GF-D8 (cell line): ENCODE measurements around the gene MPEG1.

Source experiments
- DNase-seq: peaks from one replicate; lab custom pipeline; 2025; lab: John Stamatoyannopoulos, UW

MPEG1 gene

GRCh38 chr11:59188954-59189353, 23.8 kb downstream of the MPEG1 start:
- no peak for DNase-seq

DNA sequence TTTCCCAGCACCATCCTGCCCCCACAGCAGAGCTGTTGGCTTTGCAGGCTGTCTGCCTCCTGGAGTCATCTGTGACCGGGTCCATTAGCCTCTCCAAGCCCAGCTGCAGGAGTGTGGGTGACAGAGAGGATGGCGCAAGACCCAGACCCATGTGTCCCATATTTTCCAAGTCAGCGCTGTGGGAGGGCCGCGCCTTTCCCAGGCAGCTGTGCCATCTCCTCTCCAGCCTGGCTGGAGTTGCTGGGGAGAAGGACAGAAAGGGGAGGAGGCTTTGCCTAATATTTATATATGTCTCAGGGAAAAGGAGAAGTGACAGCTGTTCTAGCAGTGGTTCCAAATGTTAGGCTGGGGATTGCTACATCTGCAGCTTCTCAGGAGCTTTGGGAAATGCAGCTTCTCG, 25.1 kb downstream of the MPEG1 start:
- no peak for DNase-seq

- no peak for DNase-seq
These were observed 25.7 kb downstream of the MPEG1 start for GRCh38 chr11:59187035-59187434.

GRCh38 chr11:59186130-59186594, 26.6 kb downstream of the MPEG1 start:
- no peak for DNase-seq

- no peak for DNase-seq
These were observed 27.3 kb downstream of the MPEG1 start for GRCh38 chr11:59185386-59185945.

- no peak for DNase-seq
These were observed 27.9 kb downstream of the MPEG1 start for GRCh38 chr11:59184691-59185339.

DNA sequence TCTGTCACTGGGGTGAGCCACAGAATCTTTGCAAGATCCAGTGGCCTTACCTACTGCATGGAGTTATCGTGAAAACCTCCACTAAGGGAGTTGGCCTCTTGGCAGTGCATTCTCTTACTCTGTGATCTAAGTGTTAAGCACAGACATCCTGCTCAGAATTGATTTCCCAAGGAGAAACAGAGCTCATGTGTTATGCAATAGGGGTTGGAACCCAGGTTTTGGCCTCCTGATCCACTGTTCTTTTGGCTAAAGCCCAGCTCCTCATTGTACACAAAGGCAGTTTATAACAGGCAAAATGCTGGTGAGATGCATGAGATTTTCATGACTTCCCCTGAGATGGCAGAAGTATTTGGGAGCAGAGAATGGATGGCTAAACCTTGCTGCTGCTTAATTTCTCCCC, 29.0 kb downstream of the MPEG1 start:
- DNase-seq: no peak

- no peak for DNase-seq
These were observed 30.1 kb downstream of the MPEG1 start for GRCh38 chr11:59182457-59183151.

DNA sequence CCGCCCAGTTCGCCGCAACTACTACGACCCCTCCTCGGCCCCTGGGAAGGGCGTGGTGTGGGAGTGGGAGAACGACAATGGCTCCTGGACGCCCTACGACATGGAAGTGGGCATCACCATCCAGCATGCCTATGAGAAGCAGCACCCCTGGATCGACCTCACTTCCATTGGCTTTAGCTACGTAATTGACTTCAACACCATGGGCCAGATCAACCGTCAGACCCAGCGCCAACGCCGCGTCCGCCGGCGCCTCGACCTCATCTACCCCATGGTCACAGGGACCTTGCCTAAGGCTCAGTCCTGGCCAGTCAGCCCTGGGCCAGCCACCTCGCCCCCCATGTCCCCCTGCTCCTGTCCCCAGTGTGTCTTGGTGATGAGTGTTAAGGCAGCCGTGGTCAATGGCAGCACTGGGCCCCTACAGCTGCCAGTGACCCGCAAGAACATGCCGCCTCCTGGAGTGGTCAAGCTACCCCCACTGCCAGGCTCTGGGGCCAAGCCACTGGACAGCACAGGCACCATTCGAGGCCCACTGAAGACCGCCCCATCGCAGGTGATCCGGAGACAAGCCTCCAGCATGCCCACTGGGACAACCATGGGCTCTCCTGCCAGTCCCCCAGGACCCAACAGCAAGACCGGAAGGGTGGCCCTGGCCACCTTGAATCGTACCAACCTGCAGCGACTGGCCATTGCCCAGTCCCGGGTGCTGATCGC, 30.8 kb downstream of the MPEG1 start:
- no peak for DNase-seq

GRCh38 chr11:59180907-59181306, 31.8 kb downstream of the MPEG1 start:
- DNase-seq: no peak

DNA sequence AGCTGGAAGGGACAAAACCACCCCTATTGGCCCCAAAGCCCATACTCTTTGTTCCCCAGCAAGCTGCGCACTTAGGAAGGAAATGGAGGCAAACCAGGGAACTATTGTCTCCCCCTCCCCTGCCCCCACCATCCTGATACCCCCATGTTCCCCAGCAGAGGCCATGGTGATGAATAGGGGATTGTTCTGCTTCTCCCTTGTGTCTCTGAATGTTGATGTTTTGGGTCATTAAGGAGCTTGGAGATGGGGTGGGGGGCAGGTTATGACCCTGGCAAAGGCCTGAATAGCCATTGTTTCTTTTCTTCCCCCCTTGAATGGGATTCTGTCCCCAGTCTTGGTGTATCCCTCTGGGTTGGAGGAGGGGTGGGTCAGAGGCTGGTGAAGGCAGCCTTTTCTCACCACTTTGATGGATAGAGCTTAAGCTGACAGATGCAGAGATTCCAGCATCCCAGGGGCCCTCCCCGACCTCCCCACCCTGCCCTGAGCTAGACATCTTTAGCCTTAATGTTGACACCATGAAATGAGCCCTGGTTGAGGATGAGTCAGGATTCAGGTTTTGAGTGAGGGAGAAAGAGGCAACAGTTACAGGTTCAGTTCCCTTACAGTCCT, 32.5 kb downstream of the MPEG1 start:
- no peak for DNase-seq

DNA sequence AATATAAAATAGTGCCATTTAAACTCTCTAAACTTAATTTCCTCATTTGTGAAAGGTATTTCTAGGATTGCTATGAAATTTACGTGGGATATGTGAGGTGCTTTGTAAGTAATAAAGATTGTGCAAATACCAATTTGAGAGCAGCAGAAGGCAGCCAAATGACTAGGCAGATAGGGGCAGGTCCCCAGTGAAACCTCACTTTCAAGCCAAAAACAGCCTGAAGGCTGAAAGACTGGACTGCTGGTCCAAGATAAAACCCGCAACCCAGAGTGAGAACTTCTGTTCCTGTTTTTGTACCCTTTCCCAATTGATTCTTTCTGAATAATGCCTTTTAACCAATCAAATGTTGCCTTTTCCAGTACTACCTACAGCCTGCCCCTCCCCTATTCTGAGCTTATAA, 33.6 kb downstream of the MPEG1 start:
- DNase-seq: no peak

GRCh38 chr11:59178402-59178801, 34.3 kb downstream of the MPEG1 start:
- no peak for DNase-seq

- no peak for DNase-seq
These were observed 36.4 kb downstream of the MPEG1 start for GRCh38 chr11:59176330-59176729.

DNA sequence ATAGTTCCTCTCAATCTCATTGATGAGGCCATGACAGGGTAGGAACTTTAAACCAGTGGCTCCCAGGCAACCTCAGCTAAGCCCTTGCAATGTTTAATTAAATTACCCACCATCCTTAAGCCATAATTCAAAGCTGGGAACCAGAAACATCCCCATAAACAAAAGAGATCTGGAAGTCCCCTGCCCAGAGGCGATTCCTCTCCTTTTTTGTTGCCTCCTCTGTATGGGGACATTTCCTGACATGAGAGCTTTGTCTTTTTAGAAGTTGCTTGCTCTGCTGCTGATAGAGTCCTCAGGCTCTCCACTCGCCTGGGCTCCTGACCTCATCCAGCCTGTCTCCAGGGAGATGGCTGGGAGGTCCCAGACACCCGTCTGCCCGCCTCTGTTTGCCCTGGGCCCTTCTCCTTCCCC, 37.6 kb downstream of the MPEG1 start:
- DNase-seq: no peak

GRCh38 chr11:59174664-59175033, 38.1 kb downstream of the MPEG1 start:
- no peak for DNase-seq

DNA sequence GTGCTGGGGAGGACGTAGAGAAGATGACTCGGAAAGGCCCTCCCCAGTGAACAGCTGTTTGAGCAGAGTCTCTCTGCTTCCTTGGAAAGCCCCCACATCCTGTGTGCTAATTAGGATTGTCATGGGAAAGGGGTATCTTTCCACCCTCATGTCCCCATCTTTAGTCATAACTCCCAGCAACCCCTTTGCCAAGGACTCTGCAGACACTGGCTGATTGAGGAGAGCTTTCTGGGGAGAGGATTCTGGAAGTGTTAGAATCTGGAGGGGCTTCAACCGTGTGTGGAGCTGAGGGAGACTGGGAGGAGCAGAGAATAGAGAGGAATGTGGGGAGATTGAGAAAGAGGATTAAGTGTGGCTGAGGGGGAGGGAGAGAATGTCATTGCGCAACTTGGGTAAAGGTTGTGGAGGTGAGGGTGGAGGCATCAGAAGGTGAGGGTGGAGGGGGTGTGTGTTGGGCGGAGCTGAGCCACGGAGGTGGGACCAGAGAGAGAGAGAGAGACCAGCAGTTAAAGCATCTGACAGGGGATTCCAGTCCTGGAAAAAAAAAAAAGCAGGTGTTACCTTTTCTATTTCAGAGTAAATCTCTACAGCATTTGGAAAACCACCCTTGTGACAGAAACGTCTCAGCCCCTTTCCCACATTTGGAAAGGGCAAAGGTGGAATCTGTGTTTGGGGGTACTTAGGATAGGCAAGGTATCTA, 38.6 kb downstream of the MPEG1 start:
- no peak for DNase-seq

DNA sequence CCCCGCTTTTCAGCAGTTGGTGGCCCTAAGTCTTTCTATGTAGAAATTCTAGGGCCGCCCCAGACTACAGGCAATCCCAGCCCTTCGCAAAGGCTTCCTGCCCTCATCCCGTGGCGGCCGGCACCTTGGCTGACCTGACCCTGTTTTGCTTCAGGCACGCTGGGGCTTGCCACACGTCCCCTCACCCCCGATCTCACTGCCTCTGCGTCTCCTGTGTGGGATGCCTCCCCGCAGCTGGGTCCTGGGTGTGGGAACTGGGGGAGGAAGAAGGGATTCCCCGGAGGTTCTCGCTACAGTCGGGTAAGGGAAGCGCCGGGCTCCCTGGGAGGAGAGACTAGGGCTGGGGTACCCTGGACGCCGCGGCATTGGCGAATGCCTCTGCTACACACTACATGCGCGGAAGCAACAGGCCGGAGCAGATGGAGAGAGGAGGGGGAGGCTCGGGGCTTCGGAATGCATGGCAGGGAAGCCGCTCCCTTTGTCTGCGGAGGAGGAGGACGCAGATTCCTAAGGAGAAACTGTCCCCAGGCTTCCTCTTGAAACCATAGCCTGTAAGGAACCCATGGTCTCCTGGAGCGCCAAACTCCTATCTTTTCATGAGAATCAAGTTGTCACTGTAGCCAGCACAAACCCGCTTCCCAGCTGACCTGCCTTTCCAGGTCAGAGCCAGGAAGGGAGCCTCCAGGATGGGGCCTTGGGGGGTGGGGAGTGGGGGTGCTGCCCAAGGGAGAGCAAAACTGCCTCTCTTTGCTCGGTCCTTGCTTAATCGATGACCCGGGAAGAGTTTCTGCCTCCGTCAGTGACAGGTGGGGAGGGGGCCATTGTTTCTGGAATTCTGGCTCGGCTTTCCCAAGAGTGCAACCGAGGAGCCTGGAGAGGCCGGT, 39.4 kb downstream of the MPEG1 start:
- no peak for DNase-seq

GRCh38 chr11:59172345-59173079, 40.2 kb downstream of the MPEG1 start:
- DNase-seq: no peak
